ENCODE data around the gene CD4.
A peak's percentile ranks its signal among the peaks of the same experiment; 100 is the strongest.

The CD4 gene

GRCh38 chr12:6826125-6826733 lies 36.9 kb downstream of the CD4 start (continued):
- no peak for TF ChIP-seq ZBTB10 (tag by site-specific recombination; IDR thresholded peaks at IDR 0.05)
- TF ChIP-seq ZBTB48 (tag by site-specific recombination; IDR thresholded peaks at IDR 0.05), result no peak
- TF ChIP-seq ZNF610 (tag by site-specific recombination; IDR thresholded peaks at IDR 0.05; ENCODE audit: borderline replicate concordance), result no peak
- TF ChIP-seq ZNF521 (tag by site-specific recombination; IDR thresholded peaks at IDR 0.05), result no peak
- no peak for TF ChIP-seq AEBP2 (tag by site-specific recombination; IDR thresholded peaks at IDR 0.05; ENCODE audit: borderline replicate concordance)
- TF ChIP-seq ZNF2 (tag by site-specific recombination; IDR thresholded peaks at IDR 0.05), result no peak
- no peak for TF ChIP-seq ZNF221 (tag by site-specific recombination; IDR thresholded peaks at IDR 0.05; ENCODE audit: borderline replicate concordance)
- no peak for TF ChIP-seq ZNF114 (tag by site-specific recombination; IDR thresholded peaks at IDR 0.05)

GRCh38 chr12:6826734-6827436 lies 37.6 kb downstream of the CD4 start:
- no peak overlapping the region for H3K4me3 ChIP-seq (ENCODE audit: low read depth, low read length)
- no peaks in the 10 kb centered on the region for H3K9me3 ChIP-seq (ENCODE audit: control insufficient read depth, insufficient read depth, low read depth, low read length)
- ChIA-PET POLR2A (interaction anchor here (0.5 to 6.0 kb wide), 7 partner anchors 19 to 138 kb away, joined by 3 to 55 read pairs (median 6); partner anchors contain the start of genes CDCA3, COPS7A, MLF2 and SPSB2), CTCF (interaction anchor here (0.7 to 8.1 kb wide), 14 partner anchors 16 to 459 kb away, joined by 3 to 116 read pairs (median 5); partner anchors contain the start of genes CDCA3, MLF2, TPI1 and USP5)
- no peaks in the 10 kb centered on the region for H3K4me1 ChIP-seq (ENCODE audit: control insufficient read depth, insufficient read depth, low read length)
- no peak overlapping the region; the same call in 1 of the 2 replicates for H3K27ac ChIP-seq (ENCODE audit: extremely low read depth, low read depth, low read length)
- TF ChIP-seq PRDM2 (tag by site-specific recombination; IDR thresholded peaks at IDR 0.05; ENCODE audit: borderline replicate concordance), result 0 out of 2 replicates have a peak, but pooled peaks have one; percentile 67
- TF ChIP-seq GLIS2 (tag by site-specific recombination; IDR thresholded peaks at IDR 0.05), result 0 out of 2 replicates have a peak, but pooled peaks have one; percentile 12
- no peak for TF ChIP-seq ZNF580 (tag by site-specific recombination; IDR thresholded peaks at IDR 0.05)
- H3K36me3 ChIP-seq (ENCODE audit: control insufficient read depth in 2 of 2, insufficient read depth in 1 of 2, low read length in 2 of 2), result peaks cover 3 to 25% of the 10 kb centered on the region in 2 experiments; a peak in 1 of 3 replicates
